ENCODE results near the gene FAM76A.

- TF ChIP-seq POLR2A (IDR thresholded peaks at IDR 0.05) (no peak), CTCF (IDR thresholded peaks at IDR 0.05) (no peak), EP300 (IDR thresholded peaks at IDR 0.05) (no peak)
Measured at GRCh38 chr1:27778056-27778455, 52.3 kb downstream of the FAM76A start.

Measured in gastroesophageal sphincter (tissue), 3 donors.